ENCODE data around the gene PCED1B.

The PCED1B gene

DNA sequence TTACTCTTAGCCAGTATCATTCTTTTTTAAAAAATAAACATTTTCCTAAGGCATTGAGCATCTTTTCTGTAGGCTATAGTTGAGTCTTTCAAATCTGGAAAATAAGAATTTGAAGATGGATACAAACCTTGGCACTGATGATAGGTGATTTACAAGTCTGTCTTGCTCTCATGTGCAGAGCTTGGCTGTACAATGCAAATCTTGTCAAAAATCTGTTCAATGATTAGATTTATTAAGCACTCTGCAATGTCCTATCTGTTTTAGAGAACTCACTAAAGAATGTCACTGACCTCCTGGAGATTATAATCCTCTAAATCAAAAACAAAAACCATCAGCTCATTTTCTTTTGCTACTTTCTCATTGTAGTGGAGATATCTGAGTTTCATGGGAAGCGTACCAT lies 43.2 kb downstream of the PCED1B start (continued):
- TF ChIP-seq ESRRG (CRISPR knock-in tag; IDR thresholded peaks at IDR 0.05) (no peak), TOX (CRISPR knock-in tag; IDR thresholded peaks at IDR 0.05; ENCODE audit: borderline replicate concordance) (no peak)
- TF ChIP-seq, protein P1, sequence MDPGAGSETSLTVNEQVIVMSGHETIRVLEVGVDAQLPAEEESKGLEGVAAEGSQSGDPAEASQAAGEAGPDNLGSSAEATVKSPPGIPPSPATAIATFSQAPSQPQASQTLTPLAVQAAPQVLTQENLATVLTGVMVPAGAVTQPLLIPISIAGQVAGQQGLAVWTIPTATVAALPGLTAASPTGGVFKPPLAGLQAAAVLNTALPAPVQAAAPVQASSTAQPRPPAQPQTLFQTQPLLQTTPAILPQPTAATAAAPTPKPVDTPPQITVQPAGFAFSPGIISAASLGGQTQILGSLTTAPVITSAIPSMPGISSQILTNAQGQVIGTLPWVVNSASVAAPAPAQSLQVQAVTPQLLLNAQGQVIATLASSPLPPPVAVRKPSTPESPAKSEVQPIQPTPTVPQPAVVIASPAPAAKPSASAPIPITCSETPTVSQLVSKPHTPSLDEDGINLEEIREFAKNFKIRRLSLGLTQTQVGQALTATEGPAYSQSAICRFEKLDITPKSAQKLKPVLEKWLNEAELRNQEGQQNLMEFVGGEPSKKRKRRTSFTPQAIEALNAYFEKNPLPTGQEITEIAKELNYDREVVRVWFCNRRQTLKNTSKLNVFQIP (CRISPR knock-in tag; IDR thresholded peaks at IDR 0.05; ENCODE audit: borderline replicate concordance, low read depth), result no peak

DNA sequence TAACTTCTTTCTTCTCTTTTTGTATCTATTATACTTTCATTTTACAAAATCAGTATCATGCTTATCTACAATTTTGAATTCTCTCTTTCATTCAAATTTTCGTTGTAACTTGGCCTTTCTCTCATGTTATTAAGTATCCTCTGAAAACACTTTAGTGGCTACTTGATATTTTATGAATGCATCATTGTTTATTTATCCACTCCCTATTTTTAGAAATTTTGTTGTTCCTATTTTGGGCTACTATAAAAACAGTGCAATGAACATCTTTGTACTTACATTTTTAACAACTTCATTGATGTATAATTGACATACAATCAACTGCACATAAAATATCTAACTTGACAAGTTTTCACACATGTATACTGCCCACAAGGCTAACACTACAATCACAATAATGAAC lies 44.3 kb downstream of the PCED1B start:
- ATAC-seq, result no peak
- TF ChIP-seq, protein P1 (CRISPR knock-in tag; IDR thresholded peaks at IDR 0.05; ENCODE audit: borderline replicate concordance, low read depth), result no peak

DNA sequence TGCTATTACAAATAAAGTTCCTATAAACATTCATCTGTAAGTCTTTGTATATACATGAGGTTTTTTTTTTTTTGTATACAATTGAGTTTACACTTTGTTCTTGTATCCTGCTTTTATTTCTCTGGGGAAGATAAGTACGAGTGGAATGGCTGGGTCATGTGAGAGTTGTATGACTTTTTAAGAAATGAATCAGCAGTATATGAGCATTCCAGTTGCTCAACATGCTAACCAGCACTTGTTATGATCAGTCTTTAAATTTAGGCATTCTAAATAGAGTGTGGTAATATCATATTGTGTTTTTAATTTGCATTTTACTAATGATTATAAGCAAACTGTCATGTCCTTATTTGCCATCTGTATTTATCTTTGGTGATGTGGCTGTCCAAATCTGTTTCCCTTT lies 45.0 kb downstream of the PCED1B start:
- ATAC-seq, result no peak

DNA sequence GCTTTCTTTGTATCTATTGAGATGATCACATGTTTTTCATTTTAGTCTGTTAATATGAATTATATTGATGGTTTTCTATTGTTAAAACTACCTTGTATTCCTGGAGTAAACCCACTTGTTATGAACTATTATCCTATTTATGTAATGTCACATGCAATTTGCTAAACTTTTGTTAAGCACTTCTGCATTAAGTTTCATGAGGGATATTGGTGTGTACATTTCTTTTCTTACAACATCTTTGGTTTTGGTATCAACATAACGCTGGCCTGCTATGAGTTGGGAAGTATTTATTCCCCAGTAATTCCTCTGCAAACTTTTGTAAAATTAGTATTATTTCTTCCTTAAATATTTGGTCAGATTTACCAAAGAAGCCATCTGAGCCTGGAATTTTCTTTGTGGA lies 46.8 kb downstream of the PCED1B start:
- TF ChIP-seq, protein P2, sequence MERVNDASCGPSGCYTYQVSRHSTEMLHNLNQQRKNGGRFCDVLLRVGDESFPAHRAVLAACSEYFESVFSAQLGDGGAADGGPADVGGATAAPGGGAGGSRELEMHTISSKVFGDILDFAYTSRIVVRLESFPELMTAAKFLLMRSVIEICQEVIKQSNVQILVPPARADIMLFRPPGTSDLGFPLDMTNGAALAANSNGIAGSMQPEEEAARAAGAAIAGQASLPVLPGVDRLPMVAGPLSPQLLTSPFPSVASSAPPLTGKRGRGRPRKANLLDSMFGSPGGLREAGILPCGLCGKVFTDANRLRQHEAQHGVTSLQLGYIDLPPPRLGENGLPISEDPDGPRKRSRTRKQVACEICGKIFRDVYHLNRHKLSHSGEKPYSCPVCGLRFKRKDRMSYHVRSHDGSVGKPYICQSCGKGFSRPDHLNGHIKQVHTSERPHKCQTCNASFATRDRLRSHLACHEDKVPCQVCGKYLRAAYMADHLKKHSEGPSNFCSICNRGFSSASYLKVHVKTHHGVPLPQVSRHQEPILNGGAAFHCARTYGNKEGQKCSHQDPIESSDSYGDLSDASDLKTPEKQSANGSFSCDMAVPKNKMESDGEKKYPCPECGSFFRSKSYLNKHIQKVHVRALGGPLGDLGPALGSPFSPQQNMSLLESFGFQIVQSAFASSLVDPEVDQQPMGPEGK (CRISPR knock-in tag; IDR thresholded peaks at IDR 0.05; ENCODE audit: borderline replicate concordance), result no peak
- ATAC-seq, result no peak

More for the DNA sequence above, 45.0 kb downstream of the PCED1B start:
- TF ChIP-seq, protein P2 (CRISPR knock-in tag; IDR thresholded peaks at IDR 0.05; ENCODE audit: borderline replicate concordance), result no peak
- TF ChIP-seq PPARA (CRISPR knock-in tag; IDR thresholded peaks at IDR 0.05; ENCODE audit: borderline replicate concordance) (no peak), ARNTL (CRISPR knock-in tag; IDR thresholded peaks at IDR 0.05; ENCODE audit: borderline replicate concordance, low read depth) (no peak), ZNF8 (CRISPR knock-in tag; IDR thresholded peaks at IDR 0.05) (no peak)

DNA sequence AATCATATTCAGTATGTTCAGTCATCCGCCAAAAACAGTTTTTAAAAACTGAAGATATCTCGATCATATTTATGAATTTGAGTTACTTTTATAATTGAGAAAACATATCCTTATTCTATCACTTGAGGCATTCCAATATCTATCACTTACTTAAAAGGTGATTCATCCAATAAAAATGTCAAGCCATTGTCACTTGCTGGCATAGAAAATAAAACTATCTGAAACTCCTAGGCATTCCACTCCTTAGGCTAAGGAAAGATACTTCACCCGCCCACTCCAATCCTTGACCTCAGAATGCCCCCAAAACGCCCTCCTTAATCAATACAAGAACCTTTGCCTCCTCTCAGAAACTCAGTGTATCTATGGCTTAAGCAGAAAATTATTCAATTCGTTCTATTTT lies 51.6 kb downstream of the PCED1B start:
- no peak for ATAC-seq
- TF ChIP-seq, protein P1 (CRISPR knock-in tag; IDR thresholded peaks at IDR 0.05; ENCODE audit: borderline replicate concordance, low read depth), result no peak
- TF ChIP-seq SNAI2 (CRISPR knock-in tag; IDR thresholded peaks at IDR 0.05) (no peak), OSR1 (CRISPR knock-in tag; IDR thresholded peaks at IDR 0.05) (no peak), ZNF70 (CRISPR knock-in tag; IDR thresholded peaks at IDR 0.05) (no peak), BACH2 (CRISPR knock-in tag; IDR thresholded peaks at IDR 0.05; ENCODE audit: borderline replicate concordance) (no peak), ZFP30 (CRISPR knock-in tag; IDR thresholded peaks at IDR 0.05) (no peak), GLIS3 (CRISPR knock-in tag; IDR thresholded peaks at IDR 0.05) (no peak), ZC3H10 (CRISPR knock-in tag; IDR thresholded peaks at IDR 0.05) (no peak), ZFP3 (CRISPR knock-in tag; IDR thresholded peaks at IDR 0.05) (no peak), CSDC2 (CRISPR knock-in tag; IDR thresholded peaks at IDR 0.05) (no peak), RARB (CRISPR knock-in tag; IDR thresholded peaks at IDR 0.05) (no peak), TCF4 (CRISPR knock-in tag; IDR thresholded peaks at IDR 0.05; ENCODE audit: borderline replicate concordance) (no peak), ISL1 (CRISPR knock-in tag; IDR thresholded peaks at IDR 0.05) (no peak), ZNF565 (CRISPR knock-in tag; conservative IDR thresholded peaks at IDR 0.05; ENCODE audit: low read depth) (no peak), ZNF8 (CRISPR knock-in tag; IDR thresholded peaks at IDR 0.05) (no peak), TOX (CRISPR knock-in tag; IDR thresholded peaks at IDR 0.05; ENCODE audit: borderline replicate concordance) (no peak)
- TF ChIP-seq, protein P3, sequence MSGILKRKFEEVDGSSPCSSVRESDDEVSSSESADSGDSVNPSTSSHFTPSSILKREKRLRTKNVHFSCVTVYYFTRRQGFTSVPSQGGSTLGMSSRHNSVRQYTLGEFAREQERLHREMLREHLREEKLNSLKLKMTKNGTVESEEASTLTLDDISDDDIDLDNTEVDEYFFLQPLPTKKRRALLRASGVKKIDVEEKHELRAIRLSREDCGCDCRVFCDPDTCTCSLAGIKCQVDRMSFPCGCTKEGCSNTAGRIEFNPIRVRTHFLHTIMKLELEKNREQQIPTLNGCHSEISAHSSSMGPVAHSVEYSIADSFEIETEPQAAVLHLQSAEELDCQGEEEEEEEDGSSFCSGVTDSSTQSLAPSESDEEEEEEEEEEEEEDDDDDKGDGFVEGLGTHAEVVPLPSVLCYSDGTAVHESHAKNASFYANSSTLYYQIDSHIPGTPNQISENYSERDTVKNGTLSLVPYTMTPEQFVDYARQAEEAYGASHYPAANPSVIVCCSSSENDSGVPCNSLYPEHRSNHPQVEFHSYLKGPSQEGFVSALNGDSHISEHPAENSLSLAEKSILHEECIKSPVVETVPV (CRISPR knock-in tag; IDR thresholded peaks at IDR 0.05), result no peak
- TF ChIP-seq, protein P2 (CRISPR knock-in tag; IDR thresholded peaks at IDR 0.05; ENCODE audit: borderline replicate concordance), result no peak
- TF ChIP-seq, protein P4, sequence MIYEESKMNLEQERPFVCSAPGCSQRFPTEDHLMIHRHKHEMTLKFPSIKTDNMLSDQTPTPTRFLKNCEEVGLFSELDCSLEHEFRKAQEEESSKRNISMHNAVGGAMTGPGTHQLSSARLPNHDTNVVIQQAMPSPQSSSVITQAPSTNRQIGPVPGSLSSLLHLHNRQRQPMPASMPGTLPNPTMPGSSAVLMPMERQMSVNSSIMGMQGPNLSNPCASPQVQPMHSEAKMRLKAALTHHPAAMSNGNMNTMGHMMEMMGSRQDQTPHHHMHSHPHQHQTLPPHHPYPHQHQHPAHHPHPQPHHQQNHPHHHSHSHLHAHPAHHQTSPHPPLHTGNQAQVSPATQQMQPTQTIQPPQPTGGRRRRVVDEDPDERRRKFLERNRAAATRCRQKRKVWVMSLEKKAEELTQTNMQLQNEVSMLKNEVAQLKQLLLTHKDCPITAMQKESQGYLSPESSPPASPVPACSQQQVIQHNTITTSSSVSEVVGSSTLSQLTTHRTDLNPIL (CRISPR knock-in tag; IDR thresholded peaks at IDR 0.05; ENCODE audit: low read depth), result no peak
